Upper lobe of left lung (tissue), 4 donors: Measurements from ENCODE around the gene ABCD4.

Experiments used
- CTCF ChIP-seq, 6 experiments: fragments of 450-650 bp in 4 of 6; fragments of 200-600 bp in 2 of 6; sonication (generic) in 2 of 6; IDR thresholded peaks; one replicate each; pipeline ENCODE4 v1.5.1; 2016 to 2019; ENCODE audit warnings: antibody characterized with exemption in 6 of 6
- POLR2AphosphoS5 ChIP-seq, 2 donors: sonication (generic); formaldehyde crosslinking; IDR thresholded peaks; one replicate each; pipeline ENCODE4 v1.5.1; 2017; ENCODE audit warnings: antibody characterized with exemption in 2 of 2

- TF ChIP-seq CTCF (IDR thresholded peaks at IDR 0.05) = no peak
- no peak for TF ChIP-seq POLR2AphosphoS5 (IDR thresholded peaks at IDR 0.05)
These were observed 40.7 kb downstream of the ABCD4 start for GRCh38 chr14:74262076-74262475.
